ENCODE data around the gene NPAS3. TPM values are rescaled to one million over a fixed set of nuclear protein-coding genes. Genes with fewer than 3 reads are reported as not detected.

NPAS3 gene
- total and polyA plus RNA-seq, 2 of the 8 experiments (the other 6 are each of a cell fraction or from before 2014, with no cell fraction given), result 0.11 to 0.60 TPM

DNA sequence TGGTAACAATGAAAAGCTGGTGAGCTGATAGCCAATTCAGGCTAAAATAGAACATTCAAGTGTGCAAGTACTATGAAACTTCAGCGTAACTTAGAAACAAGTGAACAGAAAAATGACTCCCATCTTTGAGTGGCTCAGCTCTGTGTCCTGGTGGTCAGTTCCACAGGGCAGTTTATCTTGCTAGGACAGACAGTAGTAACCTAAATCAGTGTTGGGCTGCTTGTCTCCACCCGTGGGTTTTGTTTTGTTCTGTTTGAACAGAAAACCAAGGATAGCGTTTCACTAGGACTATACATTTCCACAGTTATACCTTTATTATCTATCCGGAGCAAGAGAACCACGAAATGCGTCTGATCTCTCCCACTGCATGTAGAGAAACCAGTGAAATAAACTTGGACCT, 544.4 kb downstream of the NPAS3 start:
- FAIRE-seq, result no peak

More for the DNA sequence above, 544.4 kb downstream of the NPAS3 start:
- Histone ChIP-seq H3K56ac (replicated peaks; ENCODE audit: insufficient read length, low read depth, low read length) (no peak overlapping the region), H3K9ac (replicated peaks in 1 of 4; ENCODE audit: extremely low read depth in 1 of 4, low read depth in 3 of 4, low read length in 3 of 4) (no peak overlapping the region), H2BK120ac (replicated peaks; ENCODE audit: low read depth, low read length) (no peak overlapping the region), H2BK12ac (ENCODE audit: low read depth, low read length) (no peak overlapping the region), H3K4me1 (replicated peaks in 1 of 4; ENCODE audit: control insufficient read depth in 3 of 4, insufficient read depth in 4 of 4, low read length in 3 of 4) (peaks cover 5 to 15% (median 7%) of the 10 kb centered on the region in 4 experiments; a peak in 6 of 7 replicates), H3K79me1 (ENCODE audit: low read depth, low read length) (no peaks in the 10 kb centered on the region), H4K20me1 (replicated peaks in 1 of 2; ENCODE audit: control insufficient read depth in 1 of 2, insufficient read depth in 2 of 2, low read length in 2 of 2) (no peaks in the 10 kb centered on the region), H2BK5ac (ENCODE audit: low read depth, low read length) (no peak overlapping the region), H3K18ac (ENCODE audit: extremely low read depth, low read length) (no peak overlapping the region), H3K36me3 (ENCODE audit: control insufficient read depth in 2 of 4, insufficient read depth in 4 of 4, low read length in 3 of 4) (no peaks in the 10 kb centered on the region), H2AK5ac (ENCODE audit: low read depth, low read length) (no peak overlapping the region), H2BK20ac (ENCODE audit: low read length) (no peak overlapping the region), H3K27me3 (replicated peaks in 1 of 4; ENCODE audit: control insufficient read depth in 3 of 4, extremely low read depth in 1 of 4, insufficient read depth in 3 of 4, low read length in 3 of 4) (no peaks in the 10 kb centered on the region), H2BK15ac (ENCODE audit: low read length) (no peak overlapping the region), H4K5ac (ENCODE audit: insufficient read length, low read depth, low read length) (no peak overlapping the region), H3K79me2 (ENCODE audit: control insufficient read depth in 1 of 2, insufficient read depth in 2 of 2, low read length in 2 of 2) (no peaks in the 10 kb centered on the region), H3K9me3 (ENCODE audit: insufficient read depth in 2 of 2, low read depth in 1 of 2, low read length in 1 of 2) (no peaks in the 10 kb centered on the region), H3K27ac (ENCODE audit: low read depth, low read length) (no peak overlapping the region), H3K4ac (replicated peaks; ENCODE audit: insufficient read length, low read depth, low read length) (no peak overlapping the region), H3K14ac (ENCODE audit: insufficient read length) (no peak overlapping the region), H4K8ac (ENCODE audit: extremely low read depth, insufficient read depth, low read length) (no peak overlapping the region), H4K91ac (replicated peaks; ENCODE audit: insufficient read length, low read length) (no peak overlapping the region), H2AFZ (ENCODE audit: low read length) (no peak overlapping the region), H3K4me2 (ENCODE audit: insufficient read depth in 1 of 2, low read depth in 2 of 2, low read length in 2 of 2) (no peak overlapping the region), H3K4me3 (ENCODE audit: extremely low read depth in 1 of 4, insufficient read depth in 2 of 4, low read depth in 3 of 4, low read length in 4 of 4) (no peak overlapping the region), H3K23me2 (ENCODE audit: low read depth, low read length) (no peaks in the 10 kb centered on the region), H3K23ac (ENCODE audit: insufficient read length) (no peak overlapping the region)
- 95% methylated on average over 6 of the region's 6 CpGs; no CpG with 5 or more reads in 1 of the 2 experiments for WGBS, 2 experiments (ENCODE audit: extremely low coverage in 1 of 2, insufficient coverage in 1 of 2, insufficient read length in 1 of 2, insufficient replicate concordance in 2 of 2, low coverage in 1 of 2, low lambda C conversion rate in 2 of 2, missing lambda C conversion rate in 1 of 2)
- TF ChIP-seq FOSL1 (IDR thresholded peaks at IDR 0.05; ENCODE audit: insufficient read depth, low read depth, low read length) (no peak), PHF8 (conservative IDR thresholded peaks at IDR 0.05; ENCODE audit: low read depth, low read length) (no peak), CREB1 (IDR thresholded peaks at IDR 0.05) (no peak), CEBPB (IDR thresholded peaks at IDR 0.05; ENCODE audit: low read depth, low read length) (no peak), SAP30 (IDR thresholded peaks at IDR 0.05; ENCODE audit: insufficient read depth, insufficient replicate concordance, low read length) (no peak), CTBP2 (IDR thresholded peaks at IDR 0.05; ENCODE audit: borderline replicate concordance, insufficient read depth, insufficient read length, low read length) (no peak), KDM4A (IDR thresholded peaks at IDR 0.05; ENCODE audit: low read depth, low read length, severe bottlenecking) (no peak), HDAC2 (IDR thresholded peaks at IDR 0.05; ENCODE audit: borderline replicate concordance in 1 of 2, low read depth in 2 of 2, low read length in 2 of 2) (no peak), SIRT6 (IDR thresholded peaks at IDR 0.05; ENCODE audit: low read length) (no peak), TBP (IDR thresholded peaks at IDR 0.05; ENCODE audit: low read depth, low read length) (no peak), MAFK (IDR thresholded peaks at IDR 0.05; ENCODE audit: low read depth, low read length) (no peak)
- TF ChIP-seq, protein P1, sequence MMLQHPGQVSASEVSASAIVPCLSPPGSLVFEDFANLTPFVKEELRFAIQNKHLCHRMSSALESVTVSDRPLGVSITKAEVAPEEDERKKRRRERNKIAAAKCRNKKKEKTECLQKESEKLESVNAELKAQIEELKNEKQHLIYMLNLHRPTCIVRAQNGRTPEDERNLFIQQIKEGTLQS (IDR thresholded peaks at IDR 0.05; ENCODE audit: insufficient read depth, low read depth, low read length), result no peak
- TF ChIP-seq, protein P2, sequence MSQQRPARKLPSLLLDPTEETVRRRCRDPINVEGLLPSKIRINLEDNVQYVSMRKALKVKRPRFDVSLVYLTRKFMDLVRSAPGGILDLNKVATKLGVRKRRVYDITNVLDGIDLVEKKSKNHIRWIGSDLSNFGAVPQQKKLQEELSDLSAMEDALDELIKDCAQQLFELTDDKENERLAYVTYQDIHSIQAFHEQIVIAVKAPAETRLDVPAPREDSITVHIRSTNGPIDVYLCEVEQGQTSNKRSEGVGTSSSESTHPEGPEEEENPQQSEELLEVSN (IDR thresholded peaks at IDR 0.05), result no peak
- ChIA-PET POLR2A (ENCODE audit: partially characterized antibody) (interaction anchor here (0.6 kb wide), 1 partner anchor 203 kb away, joined by 3 read pairs; no protein-coding TSS in a partner anchor), CTCF (ENCODE audit: partially characterized antibody) (no interaction called here)
- no peak for DNase-seq (ENCODE audit: low read depth in 1 of 2, low spot score in 2 of 2)

Data from H1 (cell line).